ENCODE measurements around the gene TOR1AIP1.

DNA sequence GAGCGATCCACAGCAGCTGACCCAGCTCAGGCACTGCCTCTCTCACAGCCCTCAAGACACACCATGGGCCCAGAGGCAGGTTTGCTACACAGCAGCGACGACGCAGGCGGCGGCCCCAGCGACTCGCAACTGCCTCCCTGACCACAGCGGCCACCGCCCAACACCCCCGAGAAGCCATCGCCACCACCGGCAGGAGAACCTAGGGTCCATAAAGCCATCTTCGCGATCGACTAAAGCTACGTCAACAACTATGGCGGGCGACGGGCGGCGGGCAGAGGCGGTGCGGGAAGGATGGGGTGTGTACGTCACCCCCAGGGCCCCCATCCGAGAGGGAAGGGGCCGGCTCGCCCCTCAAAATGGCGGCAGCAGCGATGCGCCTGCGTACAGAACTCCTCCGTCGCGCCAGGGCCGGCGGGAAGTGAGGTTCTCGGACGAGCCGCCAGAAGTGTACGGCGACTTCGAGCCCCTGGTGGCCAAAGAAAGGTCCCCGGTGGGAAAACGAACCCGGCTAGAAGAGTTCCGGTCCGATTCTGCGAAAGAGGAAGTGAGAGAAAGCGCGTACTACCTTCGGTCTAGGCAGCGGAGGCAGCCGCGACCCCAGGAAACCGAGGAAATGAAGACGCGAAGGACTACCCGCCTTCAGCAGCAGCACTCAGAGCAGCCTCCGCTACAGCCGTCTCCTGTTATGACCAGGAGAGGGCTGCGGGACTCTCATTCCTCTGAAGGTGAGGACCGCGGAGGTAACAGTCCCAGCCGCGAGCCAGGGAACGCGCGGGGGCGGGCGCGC is at the start of gene TOR1AIP1:
- peak; percentile 88 for TF ChIP-seq POLR2A (IDR thresholded peaks at IDR 0.05; ENCODE audit: low read depth, low read length)
- TF ChIP-seq POLR2AphosphoS5 (IDR thresholded peaks at IDR 0.05; ENCODE audit: low read depth, low read length), result peak; percentile 83
